SK-N-SH (cell line): ENCODE data around the gene SENP8. TPM values are rescaled to one million over a fixed set of nuclear protein-coding genes. Genes with fewer than 3 reads are reported as not detected.

Experiments
- CTCF ChIA-PET: fragments of 300-600, 350-600 bp; formaldehyde crosslinking; extraction: SDS; loops from one replicate; lab custom pipeline; 2021; lab: Yijun Ruan, JAX
- POLR2A ChIA-PET: fragments of 350-600 bp; sonication (Branson Sonifier 250); formaldehyde crosslinking; extraction: SDS; loops from one replicate; lab custom pipeline; 2020; ENCODE audit warnings: antibody characterized with exemption, inconsistent platforms; lab: Yijun Ruan, JAX
- DNase-seq: peaks from one replicate; pipeline ENCODE4 v3.0.0; 2012
- H2AFZ ChIP-seq: fragments of 200-600 bp; sonication (generic); 2 replicates; pipeline ENCODE4 v1.8.1; 2016; ENCODE audit warnings: antibody characterized with exemption, mild to moderate bottlenecking, low read depth
- H3F3A ChIP-seq: fragments of 200-600 bp; sonication (generic); replicated peaks from 2 replicates; pipeline ENCODE3; 2016; ENCODE audit warnings: antibody characterized with exemption, mild to moderate bottlenecking; ENCODE audit not compliant: insufficient read depth
- H3K27ac ChIP-seq, 2 experiments: fragments of 200-500 bp in 1 of 2; fragments of 200-600 bp in 1 of 2; sonication (Bioruptor generic) in 1 of 2; sonication (generic), shearing (Covaris generic) in 1 of 2; 2 replicates each; pipeline versions ENCODE4 v1.5.1 to v1.6.1; 2014 to 2016; ENCODE audit warnings: low read depth in 2 of 2, inconsistent platforms in 1 of 2, low read length in 1 of 2, mild to moderate bottlenecking in 1 of 2, mixed read lengths in 1 of 2
- H3K27me3 ChIP-seq: fragments of 200-600 bp; sonication (generic), shearing (Covaris generic); 2 replicates; pipeline ENCODE4 v1.6.1; 2016; ENCODE audit warnings: mixed run types; ENCODE audit not compliant: insufficient read depth
- H3K36me3 ChIP-seq, 2 experiments: fragments of 200-500 bp in 1 of 2; fragments of 200-600 bp in 1 of 2; sonication (Bioruptor generic) in 1 of 2; sonication (generic) in 1 of 2; replicated peaks in 1 of 2; 2 replicates each; pipeline versions ENCODE3 to v1.5.1; 2014 to 2016; ENCODE audit warnings: low read length in 1 of 2, mild to moderate bottlenecking in 1 of 2; ENCODE audit not compliant: insufficient read depth in 2 of 2, control insufficient read depth in 1 of 2
- H3K4me1 ChIP-seq, 2 experiments: fragments of 200-500 bp in 1 of 2; fragments of 200-600 bp in 1 of 2; sonication (Bioruptor generic) in 1 of 2; sonication (generic), shearing (Covaris generic) in 1 of 2; 2 replicates each; pipeline versions ENCODE4 v1.5.1 to v1.6.1; 2014 to 2016; ENCODE audit warnings: low read depth in 1 of 2, low read length in 1 of 2, mixed run types in 1 of 2; ENCODE audit not compliant: insufficient read depth in 2 of 2, control insufficient read depth in 1 of 2
- H3K4me2 ChIP-seq: fragments of 200-600 bp; sonication (generic), shearing (Covaris generic); 2 replicates; pipeline ENCODE4 v1.6.1; 2017; ENCODE audit warnings: mixed run types
- H3K4me3 ChIP-seq, 2 experiments: fragments of 200-500 bp in 1 of 2; fragments of 200-600 bp in 1 of 2; sonication (Bioruptor generic) in 1 of 2; sonication (generic), shearing (Covaris generic) in 1 of 2; 2 replicates each; pipeline versions ENCODE4 v1.5.1 to v1.8.1; 2014 to 2016; ENCODE audit warnings: low read depth in 2 of 2, inconsistent platforms in 1 of 2, low read length in 1 of 2, mild to moderate bottlenecking in 1 of 2, mixed read lengths in 1 of 2, moderate library complexity in 1 of 2
- H3K79me2 ChIP-seq: fragments of 200-600 bp; sonication (generic); 2 replicates; pipeline ENCODE4 v1.8.1; 2017; ENCODE audit warnings: mild to moderate bottlenecking; ENCODE audit not compliant: insufficient read depth
- H3K9ac ChIP-seq: fragments of 200-600 bp; sonication (generic); 2 replicates; pipeline ENCODE4 v1.6.1; 2017; ENCODE audit warnings: mixed run types
- H3K9me2 ChIP-seq: fragments of 200-600 bp; sonication (generic); 2 replicates; pipeline ENCODE4 v1.6.1; 2017; ENCODE audit warnings: mixed run types
- H3K9me3 ChIP-seq: fragments of 200-600 bp; sonication (generic); 2 replicates; pipeline ENCODE4 v1.6.1; 2017; ENCODE audit warnings: mixed run types, mild to moderate bottlenecking, moderate library complexity
- H4K20me1 ChIP-seq: fragments of 200-600 bp; sonication (generic); 2 replicates; pipeline ENCODE4 v1.6.1; 2017; ENCODE audit warnings: mild to moderate bottlenecking, mixed run types; ENCODE audit not compliant: insufficient read depth
- ELF1 ChIP-seq: IDR thresholded peaks from 2 replicates; pipeline ENCODE4 v1.4.0; 2012
- EP300 ChIP-seq, 2 experiments: IDR thresholded peaks; 2 replicates each; pipeline versions ENCODE4 v1.4.0 to v1.6.1; 2012; ENCODE audit warnings: borderline replicate concordance in 1 of 2, low read depth in 1 of 2, low read length in 1 of 2
- EZH2phosphoT487 ChIP-seq: fragments of 200-600 bp; sonication (generic); IDR thresholded peaks from 2 replicates; pipeline ENCODE4 v1.6.1; 2017; ENCODE audit warnings: low read depth, mixed run types, mild to moderate bottlenecking, antibody characterized with exemption, moderate library complexity, borderline replicate concordance
- FOSL2 ChIP-seq: IDR thresholded peaks from 2 replicates; pipeline ENCODE4 v1.4.0; 2012; ENCODE audit warnings: low read depth, mild to moderate bottlenecking, moderate library complexity, borderline replicate concordance
- FOXJ3 ChIP-seq: sonication (generic); formaldehyde crosslinking; IDR thresholded peaks from 2 replicates; pipeline ENCODE4 v1.5.1; 2020; ENCODE audit warnings: mild to moderate bottlenecking, missing genetic modification reagents
- GABPA ChIP-seq: IDR thresholded peaks from 2 replicates; pipeline ENCODE4 v1.4.0; 2012; ENCODE audit warnings: low read depth, mild to moderate bottlenecking
- JUND ChIP-seq: IDR thresholded peaks from 2 replicates; pipeline ENCODE4 v1.4.0; 2012
- MAX ChIP-seq: IDR thresholded peaks from 2 replicates; pipeline ENCODE4 v1.4.0; 2012; ENCODE audit warnings: low read depth
- MXI1 ChIP-seq: IDR thresholded peaks from 2 replicates; pipeline ENCODE4 v1.6.1; 2012; ENCODE audit warnings: mild to moderate bottlenecking, low read depth, low read length, improper control_type of control experiment
- NRF1 ChIP-seq: IDR thresholded peaks from 2 replicates; pipeline ENCODE4 v1.6.1; 2012; ENCODE audit warnings: low read depth, mild to moderate bottlenecking, low read length
- PBX3 ChIP-seq: IDR thresholded peaks from 2 replicates; pipeline ENCODE4; 2012
- POLR2AphosphoS5 ChIP-seq: IDR thresholded peaks from 2 replicates; pipeline ENCODE4 v1.6.1; 2012; ENCODE audit warnings: low read depth, low read length
- RAD21 ChIP-seq: IDR thresholded peaks from 2 replicates; pipeline ENCODE4 v1.6.1; 2012; ENCODE audit warnings: mild to moderate bottlenecking, low read length
- RCOR1 ChIP-seq: fragments of 150-350 bp; IDR thresholded peaks from 2 replicates; pipeline ENCODE4 v1.6.1; 2017; ENCODE audit warnings: antibody characterized with exemption, low read length
- REST ChIP-seq: IDR thresholded peaks from 2 replicates; pipeline ENCODE4 v1.6.1; 2012; ENCODE audit warnings: mild to moderate bottlenecking, low read depth, low read length, moderate library complexity
- RXRA ChIP-seq: IDR thresholded peaks from 2 replicates; pipeline ENCODE4 v1.4.0; 2012; ENCODE audit warnings: low read depth, mild to moderate bottlenecking, borderline replicate concordance
- TAF1 ChIP-seq: IDR thresholded peaks from 2 replicates; pipeline ENCODE4 v1.6.1; 2012; ENCODE audit warnings: low read depth, mild to moderate bottlenecking, low read length, moderate library complexity, borderline replicate concordance
- TCF12 ChIP-seq: IDR thresholded peaks from 2 replicates; pipeline ENCODE4 v1.4.0; 2012
- TEAD4 ChIP-seq: IDR thresholded peaks from 2 replicates; pipeline ENCODE4 v1.4.0; 2012; ENCODE audit warnings: mild to moderate bottlenecking, borderline replicate concordance; ENCODE audit not compliant: insufficient read depth
- YY1 ChIP-seq: IDR thresholded peaks from 2 replicates; pipeline ENCODE4 v1.4.0; 2012; ENCODE audit warnings: low read depth, mild to moderate bottlenecking
- WGBS: methylation state at CpG from one replicate; pipeline ENCODE4 v1.1.6; 2017; ENCODE audit warnings: low lambda C conversion rate; 5-methylcytosine and 5-hydroxymethylcytosine counted together
- polyA plus RNA-seq, 3 experiments: library from polyadenylated mRNA; depleted of rRNA; stranded (reverse); fragments of >200 nt; gene quantifications; 2 replicates each; pipeline ENCODE4 v1.2.3, GENCODE V29; 2012

The SENP8 gene
- polyA plus RNA-seq, 1 of the 3 experiments (the other 2 are of a cell fraction) = 1.4 TPM

- H3K79me2 ChIP-seq = peaks cover 81% of the 10 kb centered on the region
- TF ChIP-seq TCF12 (no peak), GABPA (no peak), MAX (no peak), YY1 (no peak), MXI1 (no peak), RCOR1 (no peak), FOXJ3 (CRISPR knock-in tag) (no peak), FOSL2 (no peak), ELF1 (no peak), RXRA (no peak), EP300 (IDR thresholded peaks at IDR 0.05; ENCODE audit: borderline replicate concordance in 1 of 2, low read depth in 1 of 2, low read length in 1 of 2) (no peak), TEAD4 (no peak), EZH2phosphoT487 (no peak), NRF1 (no peak), PBX3 (no peak), REST (no peak), JUND (no peak), TAF1 (no peak), POLR2AphosphoS5 (no peak), RAD21 (no peak)
- H3K4me1 ChIP-seq = no peaks in the 10 kb centered on the region; a peak in 1 of 4 replicates
- no peak overlapping the region for H2AFZ ChIP-seq
- no peaks in the 10 kb centered on the region for H3K27me3 ChIP-seq
- no peak overlapping the region for H3K9ac ChIP-seq
- H3K27ac ChIP-seq = no peak overlapping the region
- H3K9me3 ChIP-seq = no peaks in the 10 kb centered on the region
- no peaks in the 10 kb centered on the region for H3K9me2 ChIP-seq
- ChIA-PET CTCF (interaction anchor here (0.7 to 0.9 kb wide), 3 partner anchors 17 to 1200 kb away, joined by 3 to 4 read pairs (median 3); no protein-coding TSS in a partner anchor), POLR2A (no interaction called here)
- H4K20me1 ChIP-seq = peaks cover 28% of the 10 kb centered on the region; the same call in 1 of the 2 replicates
- no peak overlapping the region for H3K4me2 ChIP-seq
- no peaks in the 10 kb centered on the region for H3K36me3 ChIP-seq
- DNase-seq = no peak
- H3F3A ChIP-seq = peaks cover 7% of the 10 kb centered on the region
- H3K4me3 ChIP-seq = no peak overlapping the region
- 93% methylated on average over 5 of the region's 5 CpGs for WGBS
These were observed 43.7 kb upstream of the SENP8 start for GRCh38 chr15:72074335-72075060.
